Uterus (tissue), 2 donors: ENCODE data around the gene SV2B.

Source experiments
- POLR2A ChIP-seq, 2 donors: fragments of 450-650 bp; IDR thresholded peaks; one replicate each; pipeline ENCODE4 v1.6.1; 2016; ENCODE audit warnings: antibody characterized with exemption in 2 of 2, mild to moderate bottlenecking in 1 of 2, moderate library complexity in 1 of 2
- TF ChIP-seq, protein P1 (sequence below), 4 experiments: fragments of 200-600 bp in 2 of 4; fragments of 450-650 bp in 2 of 4; sonication (generic) in 2 of 4; IDR thresholded peaks; one replicate each; pipeline ENCODE4 v1.5.1; 2016 to 2019; ENCODE audit warnings: antibody characterized with exemption in 4 of 4, mild to moderate bottlenecking in 2 of 4, moderate library complexity in 1 of 4

DNA sequence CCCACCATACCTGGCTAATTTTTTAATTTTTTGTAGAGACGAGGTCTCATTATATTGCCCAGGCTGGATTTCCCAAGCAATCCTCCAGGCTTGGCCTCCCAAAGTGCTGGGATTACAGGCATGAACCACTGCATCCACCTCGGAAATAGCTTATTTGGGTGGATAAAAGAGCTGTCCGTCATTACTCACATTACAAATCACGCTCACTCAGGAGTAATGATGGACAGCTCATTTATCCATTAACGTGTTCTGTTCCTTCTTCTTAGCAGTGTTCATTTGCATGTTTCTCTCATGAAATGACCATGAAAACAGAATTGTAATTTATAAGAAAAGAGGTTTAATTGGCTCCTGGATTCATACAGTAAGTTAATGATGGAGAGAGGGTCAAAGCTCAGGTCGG is 9.8 kb downstream of the SV2B start:
- TF ChIP-seq, protein P1, sequence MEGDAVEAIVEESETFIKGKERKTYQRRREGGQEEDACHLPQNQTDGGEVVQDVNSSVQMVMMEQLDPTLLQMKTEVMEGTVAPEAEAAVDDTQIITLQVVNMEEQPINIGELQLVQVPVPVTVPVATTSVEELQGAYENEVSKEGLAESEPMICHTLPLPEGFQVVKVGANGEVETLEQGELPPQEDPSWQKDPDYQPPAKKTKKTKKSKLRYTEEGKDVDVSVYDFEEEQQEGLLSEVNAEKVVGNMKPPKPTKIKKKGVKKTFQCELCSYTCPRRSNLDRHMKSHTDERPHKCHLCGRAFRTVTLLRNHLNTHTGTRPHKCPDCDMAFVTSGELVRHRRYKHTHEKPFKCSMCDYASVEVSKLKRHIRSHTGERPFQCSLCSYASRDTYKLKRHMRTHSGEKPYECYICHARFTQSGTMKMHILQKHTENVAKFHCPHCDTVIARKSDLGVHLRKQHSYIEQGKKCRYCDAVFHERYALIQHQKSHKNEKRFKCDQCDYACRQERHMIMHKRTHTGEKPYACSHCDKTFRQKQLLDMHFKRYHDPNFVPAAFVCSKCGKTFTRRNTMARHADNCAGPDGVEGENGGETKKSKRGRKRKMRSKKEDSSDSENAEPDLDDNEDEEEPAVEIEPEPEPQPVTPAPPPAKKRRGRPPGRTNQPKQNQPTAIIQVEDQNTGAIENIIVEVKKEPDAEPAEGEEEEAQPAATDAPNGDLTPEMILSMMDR (IDR thresholded peaks at IDR 0.05): no peak
- TF ChIP-seq POLR2A (IDR thresholded peaks at IDR 0.05): no peak
